ENCODE data around the gene PLD1. TPM values are rescaled to one million over a fixed set of nuclear protein-coding genes. Genes with fewer than 3 reads are reported as not detected.

Gene PLD1
- total RNA-seq, 1 donor from 2014 or later, result 59.5 TPM

- intact Hi-C loops (cut with micrococcal nuclease), result loop anchor here (10.0 kb wide), 2 partner anchors 203 to 503 kb away; partner anchors contain the start of gene FNDC3B
- Histone ChIP-seq H3K36me3 (no peaks in the 10 kb centered on the region), H3K4me3 (no peak overlapping the region), H3K27ac (replicated peaks) (peak overlapping the region; percentile 85), H3K9me3 (replicated peaks) (no peaks in the 10 kb centered on the region), H3K27me3 (ENCODE audit: low read depth) (no peaks in the 10 kb centered on the region), H3K4me1 (peaks cover 67% of the 10 kb centered on the region)
- no peak for TF ChIP-seq CTCF (IDR thresholded peaks at IDR 0.05; ENCODE audit: borderline replicate concordance)
- DNase-seq, result no peak
Measured at GRCh38 chr3:171831936-171832335, 21.7 kb upstream of the PLD1 start.

DNA sequence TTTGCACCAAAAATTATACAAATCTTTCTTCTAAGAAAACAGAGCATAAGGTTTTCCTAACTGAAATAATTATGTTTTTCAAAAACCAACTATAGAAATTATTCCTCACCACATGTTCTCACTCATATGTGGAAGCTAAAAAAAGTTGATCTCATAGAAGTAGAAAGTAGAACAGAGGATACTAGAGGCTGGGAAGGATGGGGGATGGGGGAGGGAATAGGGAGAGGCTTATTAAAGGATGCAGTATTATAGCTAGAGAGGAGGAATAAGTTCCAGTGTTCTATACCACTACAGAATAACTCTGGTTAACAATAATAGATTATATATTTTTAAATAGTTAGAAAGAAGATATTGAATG lies 20.2 kb upstream of the PLD1 start:
- no peak for DNase-seq
- Histone ChIP-seq H3K36me3 (no peaks in the 10 kb centered on the region), H3K4me3 (no peak overlapping the region), H3K27ac (replicated peaks) (peak overlapping the region; percentile 85), H3K4me1 (peaks cover 54% of the 10 kb centered on the region), H3K9me3 (replicated peaks) (no peaks in the 10 kb centered on the region), H3K27me3 (ENCODE audit: low read depth) (no peaks in the 10 kb centered on the region)
- no peak for TF ChIP-seq CTCF (IDR thresholded peaks at IDR 0.05; ENCODE audit: borderline replicate concordance)
- intact Hi-C loops (cut with micrococcal nuclease), result loop anchor here (10.0 kb wide), 2 partner anchors 204 to 504 kb away; partner anchors contain the start of gene FNDC3B

DNA sequence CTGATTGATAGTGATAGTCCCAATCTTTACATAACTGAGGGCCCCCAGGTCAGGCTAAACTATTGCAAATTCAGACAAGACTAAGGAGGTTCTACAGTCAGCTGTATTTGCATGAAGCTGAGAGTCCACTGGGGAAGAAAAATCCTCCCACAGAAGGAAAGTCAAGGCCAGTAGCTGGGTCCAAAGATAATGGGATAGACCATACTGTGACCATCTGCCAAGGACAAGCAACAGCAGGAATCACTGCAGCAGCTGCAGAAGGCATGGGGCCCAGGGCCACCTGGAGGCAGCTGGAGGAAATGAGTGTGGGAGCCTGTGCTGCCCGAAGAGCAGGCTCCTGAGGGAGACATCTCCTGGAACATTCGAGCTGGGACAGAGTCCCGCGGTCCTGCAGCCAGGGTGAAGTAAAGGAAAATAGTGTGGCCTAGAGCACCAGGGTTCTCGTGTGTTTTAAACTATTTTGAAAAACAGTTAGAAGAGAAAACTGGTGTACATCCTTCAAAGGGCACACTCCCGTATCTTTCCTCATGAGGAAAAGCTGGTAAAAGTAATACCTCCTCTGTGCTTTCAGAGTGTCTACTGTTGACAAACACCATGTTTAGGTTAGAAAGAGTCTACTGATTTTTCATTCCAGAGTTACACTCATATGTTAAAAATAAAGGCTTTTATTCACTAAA lies 19.7 kb upstream of the PLD1 start:
- no peaks in the 10 kb centered on the region for H3K36me3 ChIP-seq
- no peaks in the 10 kb centered on the region for H3K9me3 ChIP-seq (replicated peaks)
- DNase-seq, result peak; percentile 91
- H3K4me1 ChIP-seq, result peaks cover 52% of the 10 kb centered on the region
- no peak overlapping the region for H3K4me3 ChIP-seq
- intact Hi-C loops (cut with micrococcal nuclease), result loop anchor here (10.0 kb wide), 2 partner anchors 205 to 505 kb away; partner anchors contain the start of gene FNDC3B
- H3K27ac ChIP-seq (replicated peaks), result peak overlapping the region; percentile 85
- TF ChIP-seq CTCF (IDR thresholded peaks at IDR 0.05; ENCODE audit: borderline replicate concordance), result peak; percentile 81
- H3K27me3 ChIP-seq (ENCODE audit: low read depth), result no peaks in the 10 kb centered on the region

- no peak overlapping the region for H3K4me3 ChIP-seq
- intact Hi-C loops (cut with micrococcal nuclease), result no loop called here
- no peaks in the 10 kb centered on the region for H3K36me3 ChIP-seq
- H3K9me3 ChIP-seq (replicated peaks), result no peaks in the 10 kb centered on the region
- peaks cover 52% of the 10 kb centered on the region for H3K4me1 ChIP-seq
- peak overlapping the region; percentile 85 for H3K27ac ChIP-seq (replicated peaks)
- no peaks in the 10 kb centered on the region for H3K27me3 ChIP-seq (ENCODE audit: low read depth)
- TF ChIP-seq CTCF (IDR thresholded peaks at IDR 0.05; ENCODE audit: borderline replicate concordance), result no peak
- DNase-seq, result no peak
Measured at GRCh38 chr3:171828902-171829770, 18.9 kb upstream of the PLD1 start.

DNA sequence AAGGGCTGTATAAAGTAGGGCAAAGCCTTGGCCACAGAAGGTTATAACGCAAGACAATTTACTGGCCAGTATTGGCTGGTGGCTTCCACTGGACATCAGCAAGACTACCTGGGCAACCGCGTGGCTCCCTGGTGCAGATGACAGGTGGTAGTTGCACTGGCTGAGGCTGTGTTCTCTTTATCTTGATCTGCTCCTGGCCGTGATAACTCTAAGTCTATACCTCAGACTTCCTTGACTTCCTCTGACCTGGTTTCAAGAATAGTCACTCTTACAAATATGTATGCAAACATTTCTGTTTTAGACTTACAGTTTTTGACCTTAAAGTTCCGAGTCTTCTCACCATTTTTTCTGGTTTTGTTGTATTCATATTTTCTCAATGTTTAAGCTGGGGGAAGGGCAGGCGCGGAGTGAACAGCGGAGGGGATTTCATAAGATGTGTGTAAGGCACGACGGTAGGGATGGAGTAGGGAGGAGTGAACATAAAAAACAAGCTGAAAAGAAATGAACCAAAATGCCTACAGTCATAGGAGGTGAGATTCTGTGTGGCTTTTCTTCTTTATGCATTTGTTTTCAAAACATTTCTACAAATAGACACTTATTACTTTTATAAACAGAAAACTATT lies 17.7 kb upstream of the PLD1 start:
- intact Hi-C loops (cut with micrococcal nuclease), result no loop called here
- H3K4me1 ChIP-seq, result peaks cover 46% of the 10 kb centered on the region
- DNase-seq, result no peak
- no peaks in the 10 kb centered on the region for H3K36me3 ChIP-seq
- H3K27me3 ChIP-seq (ENCODE audit: low read depth), result no peaks in the 10 kb centered on the region
- H3K27ac ChIP-seq (replicated peaks), result peak overlapping the region; percentile 85
- TF ChIP-seq CTCF (IDR thresholded peaks at IDR 0.05; ENCODE audit: borderline replicate concordance), result no peak
- H3K9me3 ChIP-seq (replicated peaks), result no peaks in the 10 kb centered on the region
- no peak overlapping the region for H3K4me3 ChIP-seq
